GDM1 (cell line): ENCODE results near the gene MRPL37.
"Not testable (repeated sequence)": the region's sequence is repeated elsewhere in the genome, so short reads cannot be mapped to it uniquely, and the experiment has no call there.

Experiments
- DNase-seq: peaks from one replicate; lab custom pipeline; 2025; lab: John Stamatoyannopoulos, UW

MRPL37 gene

DNA sequence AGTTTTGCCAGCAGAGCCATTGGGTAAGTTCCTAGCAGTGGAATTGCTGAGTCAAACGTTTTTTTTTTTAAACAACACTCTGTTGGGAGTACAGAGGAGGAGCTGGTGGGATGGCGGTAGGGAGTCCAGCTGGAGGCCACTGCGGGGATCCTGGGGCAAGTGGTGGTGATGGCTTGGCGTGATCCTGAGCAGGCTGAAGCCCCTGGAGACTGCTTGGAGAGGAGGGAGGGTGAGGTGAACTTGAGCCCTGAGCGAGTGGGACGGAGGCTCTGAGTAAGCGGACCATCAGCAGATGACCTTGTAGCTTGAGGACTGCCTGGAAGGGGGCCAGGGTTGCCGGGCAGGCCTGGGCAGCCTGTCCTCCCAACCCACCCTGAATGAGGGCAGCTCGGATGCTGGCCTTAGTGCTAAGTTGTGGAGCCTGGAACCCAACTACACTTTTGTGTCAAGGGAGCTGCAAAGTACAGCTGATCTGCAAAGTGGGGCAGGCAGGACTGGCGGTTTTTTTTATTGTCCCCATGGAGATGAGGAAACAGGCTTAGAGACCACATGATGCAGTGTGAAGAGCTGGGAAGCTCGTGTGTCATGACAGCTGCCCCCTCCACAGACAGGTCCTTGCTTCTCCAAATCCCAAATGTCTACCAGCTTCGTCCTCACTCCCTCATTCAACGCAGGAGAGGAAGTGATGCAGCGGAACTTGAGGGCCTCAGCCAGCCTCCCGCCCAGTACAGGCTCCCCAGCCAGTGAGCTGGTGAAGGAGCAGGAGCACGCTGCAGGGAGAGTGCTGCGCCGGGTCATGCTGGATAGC is 20.2 kb downstream of the MRPL37 start:
- no peak for DNase-seq

DNA sequence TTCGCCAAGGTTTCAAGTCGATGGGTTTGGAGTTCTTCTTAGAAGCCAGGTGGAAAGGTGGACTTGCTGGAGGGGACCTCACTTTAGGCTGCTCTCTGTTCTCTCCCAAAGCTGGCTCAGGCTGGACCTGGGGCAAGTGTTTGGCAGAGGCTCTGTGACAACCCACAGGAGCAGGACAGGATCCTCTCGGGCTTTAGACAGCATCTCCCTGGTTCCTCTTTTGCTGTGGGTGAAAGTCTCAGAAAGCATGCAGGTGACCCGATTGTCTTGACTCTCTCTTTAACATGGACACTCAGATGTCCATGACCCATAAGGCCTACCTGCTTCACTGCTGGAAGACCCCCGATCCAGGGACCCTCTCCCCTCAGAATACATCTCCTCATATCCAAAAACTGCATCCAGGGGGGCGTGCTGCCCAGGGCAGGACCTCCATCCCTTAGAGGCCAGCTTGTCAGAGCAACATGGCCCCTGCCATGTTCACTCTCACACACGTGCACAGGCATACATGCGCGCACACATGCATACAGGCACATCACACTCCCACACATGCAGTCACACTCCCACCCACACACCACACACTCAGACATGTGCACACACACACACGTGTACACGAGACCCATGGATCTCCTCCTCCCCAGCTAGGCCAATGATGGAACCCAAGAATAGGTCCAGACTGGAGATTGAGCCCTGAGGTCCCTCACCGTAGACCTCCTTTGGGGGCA is 21.3 kb downstream of the MRPL37 start:
- no peak for DNase-seq

DNA sequence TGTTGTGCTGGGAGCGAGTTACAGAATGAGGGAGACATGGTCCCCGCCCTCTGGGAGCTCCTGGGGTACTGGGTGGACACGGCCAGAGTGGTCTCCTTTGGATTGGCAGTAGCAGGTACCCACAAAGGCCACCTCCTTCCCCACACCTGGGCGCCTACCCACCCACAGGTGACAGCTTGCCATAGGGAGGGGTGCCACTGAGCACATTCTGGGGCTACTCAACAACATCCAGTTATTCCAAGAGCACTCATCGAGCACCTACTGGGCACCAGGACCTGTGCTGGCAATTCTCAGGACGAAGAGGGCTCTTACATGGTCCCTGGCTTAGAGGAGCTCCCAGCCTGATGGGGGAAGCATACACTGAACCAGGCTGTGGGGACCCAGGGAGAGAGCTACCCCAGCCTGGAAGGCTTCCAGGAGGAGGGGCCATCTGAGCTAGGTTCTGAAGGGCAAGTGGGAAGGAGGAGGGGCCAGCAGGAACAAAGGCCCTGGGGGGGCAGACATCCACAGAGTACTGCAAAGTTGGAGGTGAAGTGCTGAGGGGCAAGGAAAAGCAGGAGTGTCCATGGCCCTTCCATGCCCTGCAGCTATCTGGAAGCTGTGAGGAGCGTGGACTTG is 22.0 kb downstream of the MRPL37 start:
- no peak for DNase-seq

DNA sequence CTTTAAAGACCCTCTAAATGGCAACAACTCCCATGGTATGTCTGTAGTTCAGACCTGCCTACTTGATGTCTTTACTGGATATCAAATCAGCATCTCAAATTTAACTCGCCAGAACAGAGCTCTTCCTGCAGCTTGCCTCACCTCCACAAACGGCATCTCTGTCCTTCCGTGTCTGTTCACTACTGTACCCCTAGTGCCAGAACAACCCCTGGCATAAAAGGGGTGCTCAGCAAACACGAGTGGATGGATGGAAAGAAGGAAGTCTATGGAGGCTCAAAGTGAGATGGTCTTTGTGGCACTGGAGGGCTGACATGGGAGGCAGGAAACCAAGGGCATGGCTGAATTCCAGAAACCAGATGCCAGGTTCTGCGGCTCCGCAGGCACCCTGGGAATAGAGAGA is 22.7 kb downstream of the MRPL37 start:
- DNase-seq, result no peak

DNA sequence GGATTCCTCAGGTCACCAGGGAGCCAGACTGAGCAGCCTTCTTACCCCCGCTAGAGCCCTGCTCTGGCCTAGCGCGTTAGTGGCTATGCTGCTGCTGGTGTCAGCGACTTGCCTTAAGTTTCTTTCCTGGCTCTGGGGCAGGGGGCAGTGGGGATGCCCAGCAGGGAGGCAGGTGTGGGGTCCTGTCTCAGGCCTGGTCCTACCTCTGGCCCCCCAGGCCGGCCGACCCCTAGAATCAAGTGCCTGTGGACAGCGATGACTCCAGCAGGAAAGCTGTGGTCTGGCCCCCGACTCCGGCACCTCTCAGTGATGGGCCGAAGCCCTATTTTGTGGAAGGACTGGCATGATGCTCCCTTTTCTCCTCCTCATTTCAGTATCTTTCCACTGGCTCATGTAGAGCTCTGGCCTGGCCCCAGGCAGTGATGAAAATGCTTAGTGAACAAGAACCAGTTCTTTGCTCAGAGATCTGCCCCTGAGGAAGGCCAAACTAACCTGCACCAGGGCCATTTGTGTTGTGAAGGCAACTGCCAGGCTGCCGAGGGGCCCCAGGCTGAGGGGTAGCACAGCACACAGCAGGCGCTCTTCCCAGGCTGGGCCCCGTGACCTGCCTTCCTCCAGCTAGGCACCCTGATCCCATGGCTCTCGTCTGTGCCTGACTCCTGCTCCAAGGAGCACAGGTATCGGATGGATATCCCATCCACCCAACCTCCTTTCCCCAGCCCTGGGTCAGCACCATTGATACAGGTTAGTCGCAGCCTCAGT is 23.7 kb downstream of the MRPL37 start:
- DNase-seq, result no peak

DNA sequence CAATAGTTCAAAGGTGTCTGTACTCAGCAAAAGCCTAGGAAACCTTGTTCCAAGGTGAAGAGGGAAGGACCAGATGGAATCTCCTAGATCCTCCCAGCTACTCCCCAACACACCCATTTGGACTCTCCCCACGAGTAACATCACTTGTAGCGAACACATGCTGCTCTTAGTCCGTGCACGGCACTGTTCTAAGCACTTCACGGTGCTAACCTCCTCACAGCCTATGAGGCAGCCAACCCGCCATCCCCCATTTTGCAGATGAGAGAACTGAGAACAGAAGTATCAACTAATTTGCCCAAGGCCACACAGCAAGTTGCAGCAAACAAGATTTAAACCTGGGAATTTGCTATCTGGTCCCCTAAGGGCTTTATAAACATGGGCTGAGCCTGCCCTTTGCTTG is 24.3 kb downstream of the MRPL37 start:
- DNase-seq, result no peak

DNA sequence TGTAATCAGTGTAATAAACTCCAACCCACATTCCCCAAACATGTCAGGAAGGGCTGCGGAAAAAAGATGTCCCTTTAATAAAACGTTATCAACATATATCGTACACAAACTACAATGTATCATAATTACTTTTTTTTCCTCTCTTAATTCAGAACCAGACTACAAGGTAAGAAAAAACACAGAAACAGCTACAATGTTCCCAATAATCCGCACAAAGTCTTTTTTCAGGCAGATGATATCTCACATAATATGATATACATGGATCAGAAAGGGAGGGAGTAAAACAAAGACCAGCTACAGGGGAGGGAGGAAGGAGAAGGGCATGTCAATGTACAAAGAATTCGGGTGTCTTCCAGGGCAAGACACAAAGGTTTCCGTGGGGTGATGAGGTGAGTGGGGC is 25.4 kb downstream of the MRPL37 start:
- DNase-seq, result no peak

DNA sequence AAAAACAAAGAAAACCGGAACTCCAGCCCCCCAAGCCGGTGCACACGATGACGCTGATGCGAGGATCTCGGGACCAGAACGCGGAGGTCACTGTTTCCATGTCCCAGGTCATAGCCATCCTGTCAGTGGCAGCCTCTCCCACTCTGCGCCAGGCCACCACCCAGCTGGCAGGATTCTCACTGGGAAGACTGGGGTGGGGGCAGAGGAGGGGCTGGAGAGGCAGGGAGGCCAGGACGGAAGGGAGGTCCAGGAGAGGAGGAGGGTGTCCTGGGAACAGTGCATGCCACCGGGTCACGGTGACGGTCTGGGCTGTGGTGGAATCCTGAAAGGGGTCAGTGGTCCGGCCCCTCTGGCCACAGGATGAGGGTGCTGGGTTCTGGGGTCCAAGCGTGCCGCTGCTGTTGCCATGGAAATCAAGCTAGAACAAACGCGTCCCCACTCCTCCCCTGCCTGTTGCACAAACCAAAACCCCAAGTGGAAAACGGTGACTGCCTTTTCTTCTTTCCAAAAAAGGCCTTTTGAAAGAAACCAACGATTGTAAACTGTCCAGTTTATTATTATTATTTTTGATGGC is 26.1 kb downstream of the MRPL37 start:
- DNase-seq, result no peak

DNA sequence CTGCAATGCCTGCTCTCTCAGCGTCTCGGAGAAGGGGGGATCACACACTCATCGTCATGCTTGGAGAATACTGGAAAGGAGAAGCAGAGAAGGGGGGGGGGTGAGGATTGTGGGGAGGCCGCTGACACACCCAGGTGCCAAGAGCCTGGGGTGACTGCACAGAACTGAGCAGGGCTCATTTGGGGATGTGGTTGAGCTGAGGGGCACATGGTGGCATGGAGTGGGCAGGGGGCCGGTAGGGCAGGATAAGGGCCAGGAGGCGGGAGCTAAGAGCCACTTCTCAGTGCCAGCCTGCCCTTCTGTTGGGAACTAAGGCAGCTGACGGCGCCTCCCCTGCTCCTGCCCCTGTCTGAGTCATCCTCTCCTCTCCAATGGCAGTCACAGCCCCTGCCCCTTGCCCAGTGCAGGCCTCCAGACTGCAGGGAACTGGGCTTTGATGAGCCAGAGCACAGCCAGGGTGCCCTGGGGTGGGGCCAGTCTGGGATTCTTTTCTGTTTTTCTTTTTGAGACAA is 27.2 kb downstream of the MRPL37 start:
- peak; percentile 7 for DNase-seq

DNA sequence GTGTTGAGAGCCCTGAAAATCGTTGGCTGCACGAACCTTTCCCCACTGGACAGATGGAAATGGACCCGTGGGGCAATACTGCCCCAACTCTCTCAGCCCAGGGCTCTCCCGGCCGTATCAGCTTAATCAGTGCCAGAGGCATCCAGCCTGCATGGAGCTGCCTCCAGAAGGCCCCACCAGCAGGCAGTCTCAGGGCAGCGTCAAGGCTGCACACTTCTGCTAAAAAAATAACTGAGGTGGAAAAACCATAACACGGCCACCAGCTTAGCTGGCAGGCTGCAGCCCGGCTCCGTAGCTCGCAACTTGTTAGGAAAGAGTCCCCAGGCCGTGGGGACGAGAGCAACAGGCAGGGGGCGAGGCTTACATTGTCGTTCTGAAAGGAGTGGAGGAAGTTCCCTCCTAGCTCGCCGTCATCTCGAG is 27.9 kb downstream of the MRPL37 start:
- DNase-seq, result no peak

DNA sequence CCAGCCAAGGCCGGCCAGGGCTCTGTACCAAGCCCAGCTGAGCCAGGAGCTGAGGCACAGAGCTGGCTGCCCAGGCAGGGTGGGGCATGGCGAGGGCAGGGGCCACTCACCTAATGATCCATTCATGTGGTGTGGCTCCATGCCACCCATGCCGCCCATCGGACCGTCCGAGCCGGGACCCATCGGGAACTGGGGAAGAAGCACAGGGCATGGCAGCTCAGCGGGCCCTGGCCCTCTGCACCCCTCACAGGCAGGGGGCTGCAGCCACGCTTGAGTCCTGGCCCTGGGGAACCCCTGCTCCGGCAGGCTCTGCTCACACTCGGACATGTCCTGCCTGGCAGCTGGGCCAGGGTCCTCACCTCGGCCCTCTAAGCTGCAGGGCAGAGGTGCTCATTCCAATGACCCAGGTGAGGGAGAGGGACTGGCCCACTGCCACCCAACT is 28.7 kb downstream of the MRPL37 start:
- DNase-seq, result no peak

DNA sequence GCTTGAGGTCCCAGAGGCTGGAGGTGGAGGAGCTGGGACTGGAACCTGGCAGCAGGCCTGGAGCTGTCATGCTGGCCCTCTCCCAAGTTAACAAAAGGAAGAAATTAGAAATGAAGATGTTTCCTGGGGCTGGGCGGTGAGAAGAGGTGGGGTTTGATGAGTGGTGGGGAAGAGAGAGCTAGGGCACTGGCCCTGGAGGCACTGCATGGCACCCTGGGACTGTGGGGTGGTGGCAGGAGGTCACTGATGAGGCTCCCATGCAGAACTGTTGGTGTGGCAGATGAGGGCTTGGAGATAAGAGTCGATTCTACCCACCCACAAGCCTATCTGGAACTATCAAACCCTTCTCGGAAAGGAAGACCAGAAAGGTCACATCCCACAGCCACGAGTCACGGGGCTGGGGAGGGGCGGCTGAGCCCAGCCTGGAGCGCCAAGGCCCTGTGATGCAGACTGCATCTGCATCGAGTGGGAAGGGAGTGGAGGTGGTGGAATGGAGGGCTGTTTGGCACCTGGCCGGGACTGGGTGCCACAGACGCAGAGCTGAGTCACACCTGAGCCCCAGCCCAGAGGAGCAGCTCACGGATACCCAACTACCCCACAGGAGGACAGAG is 29.4 kb downstream of the MRPL37 start:
- peak; percentile 22 for DNase-seq

DNA sequence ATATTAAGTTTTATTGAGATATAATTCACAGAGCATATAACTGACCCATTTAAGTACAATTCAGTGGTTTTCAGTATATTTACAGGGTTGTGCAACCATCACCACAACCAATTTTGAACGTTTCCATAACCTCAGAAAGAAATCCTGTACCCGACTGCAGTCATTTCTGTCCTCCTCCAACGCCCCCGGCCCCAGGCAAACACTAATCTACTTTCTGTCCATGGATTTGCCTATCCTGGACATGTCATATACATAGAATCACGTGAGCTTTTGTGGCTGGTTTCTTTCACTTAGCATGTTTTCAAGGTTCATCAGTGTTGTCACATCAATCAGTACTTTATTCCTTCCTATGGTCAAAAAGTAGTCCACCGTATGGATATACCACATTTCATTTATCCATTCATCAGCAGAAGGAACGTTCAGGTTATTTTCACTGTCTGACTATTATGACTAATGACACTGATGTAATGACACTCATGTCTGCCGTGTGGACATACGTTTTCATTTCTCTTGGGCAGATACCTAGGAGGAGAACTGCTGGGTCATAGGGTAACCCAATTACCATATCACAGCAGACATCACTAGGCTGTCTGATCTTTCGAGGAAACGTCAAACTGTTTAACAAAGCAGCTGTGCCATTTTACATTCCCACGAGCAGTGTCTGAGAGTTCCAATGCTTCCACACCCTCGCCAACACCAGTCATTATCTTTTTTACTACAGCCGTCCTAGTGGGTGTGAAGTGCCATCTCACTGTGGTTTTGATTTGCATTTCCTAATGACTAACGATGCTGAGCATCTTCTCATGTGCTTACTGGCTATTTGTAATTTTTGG is 30.8 kb downstream of the MRPL37 start:
- no peak for DNase-seq

DNA sequence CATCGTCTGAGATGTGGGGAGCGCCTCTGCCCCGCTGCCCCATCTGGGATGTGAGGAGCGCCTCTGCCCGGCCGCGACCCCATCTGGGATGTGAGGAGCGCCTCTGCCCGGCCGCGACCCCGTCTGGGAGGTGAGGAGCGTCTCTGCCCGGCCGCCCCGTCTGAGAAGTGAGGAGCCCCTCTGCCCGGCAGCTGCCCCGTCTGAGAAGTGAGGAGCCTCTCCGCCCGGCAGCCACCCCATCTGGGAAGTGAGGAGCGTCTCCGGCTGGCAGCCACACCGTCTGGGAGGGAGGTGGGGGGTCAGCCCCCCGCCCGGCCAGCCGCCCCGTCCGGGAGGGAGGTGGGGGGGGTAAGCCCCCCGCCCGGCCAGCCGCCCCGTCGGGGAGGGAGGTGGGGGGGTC is 33.2 kb downstream of the MRPL37 start:
- DNase-seq, result not testable (repeated sequence)

DNA sequence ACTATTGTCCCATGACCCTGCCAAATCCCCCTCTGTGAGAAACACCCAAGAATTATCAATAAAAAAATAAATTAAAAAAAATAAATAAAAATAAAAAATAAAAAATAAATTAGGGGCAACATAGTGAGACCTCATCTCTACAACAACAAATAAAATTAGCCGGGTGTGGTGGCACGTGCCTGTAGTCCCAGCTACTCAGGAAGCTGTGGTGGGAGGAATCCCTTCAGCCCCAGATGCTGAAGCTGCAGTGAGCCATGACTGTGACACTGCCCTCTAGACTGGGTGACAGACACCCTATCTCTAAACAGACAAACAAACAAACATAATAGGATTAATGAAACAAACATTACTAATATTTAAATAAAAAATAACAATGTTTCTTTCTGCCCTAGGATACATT is 34.3 kb downstream of the MRPL37 start:
- DNase-seq, result no peak

DNA sequence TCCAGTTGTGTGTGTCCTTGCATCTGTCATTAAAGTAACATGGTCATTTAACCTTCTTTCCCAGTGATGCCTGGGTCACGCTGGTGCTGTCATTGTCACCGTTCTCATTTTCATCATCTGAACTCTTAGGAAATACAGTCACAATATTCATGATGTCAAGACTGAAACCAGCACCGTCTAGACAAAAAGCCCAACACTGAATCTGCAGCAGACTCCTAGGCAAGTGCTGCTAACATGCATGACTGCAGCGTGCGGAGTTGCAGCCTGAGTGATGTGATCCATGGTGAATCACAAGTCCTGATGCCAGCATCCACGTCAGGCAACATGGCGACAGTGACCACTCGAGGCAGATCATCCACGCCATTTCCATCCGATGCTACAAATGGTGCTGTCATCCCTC is 37.6 kb downstream of the MRPL37 start:
- DNase-seq, result no peak

DNA sequence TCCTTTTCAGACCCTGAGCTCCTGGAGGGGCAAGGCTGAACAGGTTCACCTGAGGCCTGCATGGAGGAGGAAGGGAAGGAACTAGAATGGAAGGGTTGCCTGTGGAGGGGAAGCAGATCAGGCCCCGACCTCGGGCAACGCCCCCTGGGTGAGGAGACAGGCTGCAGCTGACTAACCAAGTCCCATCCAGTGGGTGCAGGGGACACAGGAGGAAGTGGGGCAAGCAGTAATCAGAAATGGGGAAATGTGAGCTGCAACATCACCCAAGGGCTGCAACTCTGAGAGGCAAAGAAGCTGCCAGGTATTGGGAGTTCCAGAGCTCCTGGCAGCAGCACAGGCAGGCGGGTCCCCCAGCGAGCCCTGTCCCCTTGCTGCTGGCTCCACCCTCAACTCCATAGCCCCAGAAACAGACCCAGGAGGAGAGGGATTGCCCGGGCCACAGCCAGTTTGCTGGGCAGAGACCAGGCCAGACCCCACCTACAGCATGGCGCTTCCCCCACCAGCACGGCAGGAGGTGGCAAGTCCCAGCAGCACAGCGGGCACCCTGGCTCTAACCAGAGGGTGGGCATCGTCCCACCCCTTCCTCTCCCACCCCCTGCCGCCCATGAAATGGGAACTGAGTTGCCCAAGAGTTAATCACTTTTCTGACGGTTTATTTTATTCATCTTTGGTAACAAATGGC is 38.5 kb downstream of the MRPL37 start:
- DNase-seq, result no peak

DNA sequence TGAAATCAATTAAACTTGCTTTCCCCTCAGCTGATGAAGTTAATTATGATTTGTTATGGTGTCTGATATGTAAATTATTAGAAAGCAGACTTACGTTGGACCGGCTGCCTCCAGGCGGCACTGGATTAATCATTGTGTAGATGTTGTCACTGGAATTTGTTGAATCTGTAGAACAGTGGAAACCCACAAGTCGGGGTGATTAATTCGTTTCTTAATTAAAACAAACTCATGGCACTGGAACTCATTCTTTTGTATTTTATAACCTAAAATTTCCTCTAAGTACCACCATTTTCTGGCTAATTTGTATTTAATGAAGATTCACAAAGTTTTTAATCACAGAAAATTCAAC is 39.0 kb downstream of the MRPL37 start:
- no peak for DNase-seq

DNA sequence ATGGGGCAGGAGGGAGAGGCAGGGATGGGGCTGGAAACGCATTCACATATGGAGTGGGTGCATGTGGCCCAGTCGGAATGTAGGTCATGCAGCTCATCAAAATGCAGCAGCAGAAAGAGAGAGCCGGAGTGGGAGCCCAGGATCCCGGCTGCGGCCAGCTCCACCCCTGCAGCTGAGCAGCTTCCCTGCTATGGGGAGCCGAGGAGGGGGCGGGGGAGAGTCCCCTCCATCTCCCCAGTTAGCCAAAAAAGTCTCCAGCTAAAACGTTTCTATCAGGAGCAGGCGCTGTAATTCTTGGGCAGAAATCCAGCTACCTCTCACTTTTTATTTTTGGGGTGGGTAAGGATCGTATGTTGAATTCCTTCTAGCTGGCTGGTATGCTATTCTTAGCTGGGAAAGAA is 39.7 kb downstream of the MRPL37 start:
- no peak for DNase-seq
